Measurements from ENCODE around the gene AJM1. TPM values are rescaled to one million over a fixed set of nuclear protein-coding genes. Genes with fewer than 3 reads are reported as not detected.
"Not testable (repeated sequence)": the region's sequence is repeated elsewhere in the genome, so short reads cannot be mapped to it uniquely, and the experiment has no call there.

Gene AJM1
- total RNA-seq, 1 donor, result 0.73 TPM

DNA sequence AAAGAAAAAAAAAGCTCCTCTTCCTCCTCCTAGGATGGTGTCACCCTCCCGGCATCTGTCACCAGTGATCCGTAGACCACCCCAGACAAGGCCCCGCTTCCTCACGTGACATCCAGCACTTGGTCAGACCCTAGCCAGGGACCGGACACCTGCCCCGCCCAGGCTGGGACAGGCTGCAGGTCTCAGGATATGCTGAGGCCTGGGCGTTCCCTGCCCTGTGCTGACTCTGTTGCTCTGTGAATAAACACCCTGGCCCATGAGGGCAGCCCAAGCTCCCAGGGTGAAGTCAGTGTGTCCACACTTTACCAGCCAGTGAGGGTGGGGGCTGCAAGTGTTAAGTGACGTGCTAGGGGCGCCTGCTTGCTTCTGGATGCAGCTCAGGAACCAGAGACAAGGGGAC, 18.3 kb downstream of the AJM1 start:
- Histone ChIP-seq H3K4me1 (ENCODE audit: insufficient read depth, low read length) (peaks cover 14% of the 10 kb centered on the region), H3K4me3 (ENCODE audit: low read length) (no peak overlapping the region), H3K27me3 (ENCODE audit: insufficient read depth, low read length) (no peaks in the 10 kb centered on the region), H3K9me3 (ENCODE audit: low read depth, low read length) (no peaks in the 10 kb centered on the region)

DNA sequence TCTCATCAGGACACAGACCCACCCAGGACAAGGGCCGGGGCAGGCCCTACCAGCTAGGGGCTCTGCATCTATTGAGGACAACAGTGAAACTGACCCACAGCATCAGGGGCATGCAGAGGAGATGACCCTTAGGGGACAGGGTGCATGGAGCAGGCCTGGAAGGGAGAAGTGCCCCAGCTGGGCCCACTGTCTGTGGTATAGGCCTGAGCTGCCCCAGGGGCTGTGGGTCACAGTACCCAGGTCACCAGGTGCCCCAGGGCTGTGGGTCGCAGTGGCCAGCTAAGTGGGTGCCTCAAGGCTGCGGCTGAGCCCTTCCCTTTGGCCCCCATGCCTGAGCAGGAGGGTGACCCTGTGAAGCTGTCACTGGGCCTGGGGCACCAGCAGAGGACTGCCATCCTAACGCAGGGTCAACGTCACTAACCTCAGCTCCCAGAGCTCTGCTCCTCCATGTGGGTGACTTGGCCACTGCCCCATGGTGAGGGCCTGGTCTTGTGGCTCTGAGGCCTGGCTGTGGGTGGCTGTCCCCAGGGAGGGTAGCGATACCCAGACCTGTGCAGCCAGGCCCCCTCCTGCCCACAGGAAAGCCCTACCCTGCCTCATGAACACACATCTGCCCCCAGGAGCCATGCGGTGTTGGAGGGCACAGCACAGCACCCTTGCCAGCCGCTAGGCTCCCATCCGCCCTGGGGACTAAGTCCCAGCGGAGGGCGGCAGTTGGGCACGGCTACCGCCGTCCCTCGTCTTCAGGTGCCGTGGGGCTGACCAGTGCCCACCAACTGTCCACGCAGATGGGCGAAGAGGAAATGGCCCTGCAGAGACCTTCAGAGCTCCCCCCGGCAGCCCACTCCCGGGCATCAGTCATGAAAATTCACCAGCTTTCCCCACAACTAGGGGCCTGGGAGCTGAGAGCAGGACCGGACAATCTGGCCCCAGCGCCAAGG, 18.9 kb downstream of the AJM1 start:
- H3K9me3 ChIP-seq (ENCODE audit: low read depth, low read length), result no peaks in the 10 kb centered on the region
- peaks cover 14% of the 10 kb centered on the region for H3K4me1 ChIP-seq (ENCODE audit: insufficient read depth, low read length)
- no peak overlapping the region for H3K4me3 ChIP-seq (ENCODE audit: low read length)
- H3K27me3 ChIP-seq (ENCODE audit: insufficient read depth, low read length), result no peaks in the 10 kb centered on the region

DNA sequence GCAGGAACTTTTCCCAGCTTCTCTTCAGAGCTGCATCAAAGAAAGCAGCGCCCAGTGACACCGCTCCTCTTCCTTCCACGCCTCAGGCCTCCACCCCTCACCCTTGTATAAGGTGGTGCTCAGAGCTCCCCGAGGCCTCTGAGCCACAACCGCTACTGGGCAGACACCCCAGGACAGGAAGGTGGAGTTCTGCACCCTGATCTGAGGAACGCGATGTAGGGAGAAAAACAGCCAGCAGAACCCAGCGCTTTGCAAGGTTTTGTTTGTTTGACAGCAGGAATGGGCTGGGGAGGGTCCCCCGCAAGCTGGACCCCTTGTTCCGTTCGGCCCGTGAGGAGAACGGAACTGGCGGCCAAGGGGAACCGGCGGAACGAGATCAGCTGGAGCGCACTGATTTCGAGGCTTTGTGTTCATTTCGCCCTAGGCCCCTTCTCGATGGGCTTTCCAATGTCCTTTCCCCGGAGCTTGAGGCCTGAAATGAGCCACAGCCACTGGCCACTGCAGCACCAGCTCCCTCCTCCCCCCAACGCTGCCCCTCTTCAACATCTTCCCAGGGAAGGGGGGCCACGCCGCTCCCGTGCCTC, 19.7 kb downstream of the AJM1 start:
- Histone ChIP-seq H3K4me1 (ENCODE audit: insufficient read depth, low read length) (peaks cover 18% of the 10 kb centered on the region), H3K4me3 (ENCODE audit: low read length) (no peak overlapping the region), H3K27me3 (ENCODE audit: insufficient read depth, low read length) (no peaks in the 10 kb centered on the region), H3K9me3 (ENCODE audit: low read depth, low read length) (no peaks in the 10 kb centered on the region)

DNA sequence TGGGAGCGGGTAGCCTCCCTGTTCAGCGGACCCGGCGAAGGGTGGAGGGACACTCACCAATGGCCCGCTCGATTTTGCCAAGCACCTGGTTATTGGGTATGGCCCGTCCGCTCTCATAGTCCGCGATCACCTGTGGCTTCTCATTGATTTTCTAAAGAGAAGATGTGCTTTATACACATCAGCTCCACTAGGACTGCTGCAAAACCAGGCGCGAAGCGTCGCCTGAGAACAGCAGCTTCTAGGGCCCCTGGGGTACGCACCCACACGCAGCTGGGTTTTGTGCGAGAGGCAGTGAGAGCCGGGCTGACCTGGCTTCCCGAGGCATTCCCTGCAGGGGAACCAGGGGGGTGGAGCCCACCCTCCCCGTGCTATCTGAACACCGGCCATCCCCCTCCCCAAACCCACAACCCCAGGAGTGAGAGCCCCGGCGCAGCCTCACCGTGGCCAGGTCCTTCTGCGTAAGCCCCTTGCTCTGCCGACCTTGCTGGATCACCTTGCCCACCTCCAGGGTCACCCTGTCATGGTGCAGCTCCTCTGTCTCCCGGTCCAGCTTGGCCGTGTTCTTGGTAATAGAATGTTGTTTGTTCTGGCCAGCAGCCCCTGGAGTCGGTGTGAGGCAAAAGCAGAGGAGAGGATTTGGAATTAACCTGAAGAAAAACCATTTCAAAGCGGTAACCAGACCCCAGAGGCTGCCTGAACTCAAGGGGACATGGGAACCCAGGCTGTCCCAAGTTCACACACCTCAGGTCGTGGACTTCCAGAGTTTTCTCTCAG, 20.8 kb downstream of the AJM1 start:
- H3K4me1 ChIP-seq (ENCODE audit: insufficient read depth, low read length), result peaks cover 20% of the 10 kb centered on the region
- no peaks in the 10 kb centered on the region for H3K9me3 ChIP-seq (ENCODE audit: low read depth, low read length)
- H3K4me3 ChIP-seq (ENCODE audit: low read length), result no peak overlapping the region
- H3K27me3 ChIP-seq (ENCODE audit: insufficient read depth, low read length), result no peaks in the 10 kb centered on the region

DNA sequence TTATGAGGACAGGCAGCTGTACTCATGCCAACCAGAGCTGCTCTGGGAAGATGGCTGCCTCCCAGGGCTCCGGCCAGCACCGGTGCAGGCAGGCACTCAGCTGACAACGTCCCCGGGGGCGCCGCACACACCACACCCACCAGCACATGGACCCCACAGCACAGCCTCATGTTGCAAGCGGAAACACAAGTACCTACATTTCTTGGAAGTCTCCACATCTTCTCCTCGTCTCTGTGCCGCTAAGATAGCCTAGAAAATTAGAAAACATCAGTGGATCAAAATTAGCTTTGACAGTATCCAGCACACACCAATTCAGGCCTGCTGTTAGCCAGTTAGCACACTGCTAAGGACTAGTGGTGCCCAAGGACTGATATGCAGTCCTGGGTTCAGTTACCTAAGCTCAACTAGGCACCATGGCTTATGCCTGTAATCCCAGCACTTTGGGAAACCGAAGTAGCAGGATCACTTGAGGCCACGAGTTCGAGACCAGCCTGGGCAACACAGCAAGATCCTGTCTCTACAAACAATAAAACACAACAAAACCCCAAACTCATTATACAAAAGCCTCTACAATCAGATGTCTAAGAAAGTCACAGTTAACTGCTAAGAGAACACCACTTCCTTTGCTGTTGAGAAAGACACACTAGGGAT, 21.5 kb downstream of the AJM1 start:
- no peaks in the 10 kb centered on the region for H3K9me3 ChIP-seq (ENCODE audit: low read depth, low read length)
- no peak overlapping the region for H3K4me3 ChIP-seq (ENCODE audit: low read length)
- H3K4me1 ChIP-seq (ENCODE audit: insufficient read depth, low read length), result peaks cover 20% of the 10 kb centered on the region
- no peaks in the 10 kb centered on the region for H3K27me3 ChIP-seq (ENCODE audit: insufficient read depth, low read length)

DNA sequence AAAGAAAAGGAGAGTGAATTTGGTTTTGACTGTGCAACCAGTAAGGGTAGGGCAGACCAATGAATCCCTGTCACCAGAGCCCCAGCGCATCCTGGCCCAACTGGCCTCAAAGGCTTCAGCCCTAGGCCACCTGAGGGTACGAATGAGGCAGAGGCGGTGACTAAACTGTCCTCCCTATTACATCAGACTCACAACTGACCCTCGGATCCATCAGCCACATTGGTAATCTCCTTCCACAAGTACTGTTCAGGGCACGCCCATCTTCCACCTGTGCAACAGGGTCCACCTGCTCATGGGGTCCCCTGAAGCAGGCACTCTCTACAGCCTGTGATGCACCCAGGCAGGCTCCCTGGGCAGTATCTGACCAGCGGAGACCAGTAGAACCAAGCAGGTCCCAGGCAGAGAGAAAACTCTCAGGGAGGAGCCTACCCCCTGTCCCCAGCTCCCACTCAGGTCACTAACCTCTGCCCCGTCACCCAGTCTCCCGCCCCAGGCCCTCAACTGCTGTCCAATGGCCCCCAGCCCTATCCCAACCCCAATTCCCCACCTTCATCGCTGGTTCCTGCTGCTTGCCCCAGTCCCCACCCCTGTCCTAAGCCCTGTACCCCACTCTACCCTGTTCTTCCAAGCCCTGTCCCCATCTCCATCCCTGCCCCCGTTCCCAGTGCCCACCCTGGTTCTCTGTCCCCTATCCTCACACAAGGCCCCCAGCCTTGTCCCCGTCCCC, 22.9 kb downstream of the AJM1 start:
- Histone ChIP-seq H3K27me3 (ENCODE audit: insufficient read depth, low read length) (no peaks in the 10 kb centered on the region), H3K9me3 (ENCODE audit: low read depth, low read length) (no peaks in the 10 kb centered on the region), H3K4me1 (ENCODE audit: insufficient read depth, low read length) (peaks cover 20% of the 10 kb centered on the region), H3K4me3 (ENCODE audit: low read length) (no peak overlapping the region)

DNA sequence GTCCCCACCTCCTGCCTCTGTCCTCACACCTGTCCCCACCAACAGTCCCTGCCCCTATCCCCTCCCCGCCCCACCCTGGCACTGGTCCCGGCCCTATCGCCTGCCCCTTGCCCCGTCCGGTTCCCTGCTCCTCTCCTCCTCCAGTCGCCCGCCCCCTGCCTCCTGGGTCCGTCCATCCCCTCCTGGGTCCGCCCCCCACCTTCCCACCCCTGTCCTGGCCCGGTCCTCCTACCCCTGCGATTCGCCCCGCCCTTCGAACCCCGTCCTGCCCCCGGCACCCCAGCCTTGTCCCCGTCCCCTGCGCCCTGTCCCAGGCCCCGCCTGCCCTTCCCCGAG, 23.5 kb downstream of the AJM1 start:
- Histone ChIP-seq H3K9me3 (ENCODE audit: low read depth, low read length) (no peaks in the 10 kb centered on the region), H3K27me3 (ENCODE audit: insufficient read depth, low read length) (no peaks in the 10 kb centered on the region), H3K4me3 (ENCODE audit: low read length) (peak overlapping the region; percentile 56), H3K4me1 (ENCODE audit: insufficient read depth, low read length) (peaks cover 20% of the 10 kb centered on the region)

DNA sequence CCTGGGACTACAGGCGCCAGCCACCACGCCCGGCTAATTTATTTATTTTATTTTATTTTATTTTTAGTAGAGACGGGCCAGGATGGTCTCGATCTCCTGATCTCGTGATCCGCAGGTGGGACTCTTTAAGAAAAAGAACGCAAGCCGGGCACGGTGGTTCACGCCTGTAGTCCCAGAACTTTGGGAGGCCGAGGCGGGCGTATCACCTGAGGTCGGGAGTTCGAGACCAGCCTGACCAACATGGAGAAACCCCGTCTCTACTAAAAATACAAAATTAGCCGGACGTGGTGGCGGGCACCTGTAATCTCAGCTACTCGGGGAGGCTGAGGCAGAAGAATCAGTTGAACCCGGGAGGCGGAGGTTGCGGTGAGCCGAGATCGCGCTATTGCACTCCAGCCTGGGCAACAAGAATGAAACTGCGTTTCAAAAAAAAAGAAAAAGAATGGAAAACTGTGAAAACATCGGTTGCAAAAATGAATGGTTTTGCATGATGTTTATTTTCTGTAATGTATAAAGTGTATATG, 24.7 kb downstream of the AJM1 start:
- peaks cover 20% of the 10 kb centered on the region for H3K4me1 ChIP-seq (ENCODE audit: insufficient read depth, low read length)
- not testable (repeated sequence) for H3K9me3 ChIP-seq (ENCODE audit: low read depth, low read length); H3K27me3 ChIP-seq (ENCODE audit: insufficient read depth, low read length)
- peak overlapping the region; percentile 56 for H3K4me3 ChIP-seq (ENCODE audit: low read length)

DNA sequence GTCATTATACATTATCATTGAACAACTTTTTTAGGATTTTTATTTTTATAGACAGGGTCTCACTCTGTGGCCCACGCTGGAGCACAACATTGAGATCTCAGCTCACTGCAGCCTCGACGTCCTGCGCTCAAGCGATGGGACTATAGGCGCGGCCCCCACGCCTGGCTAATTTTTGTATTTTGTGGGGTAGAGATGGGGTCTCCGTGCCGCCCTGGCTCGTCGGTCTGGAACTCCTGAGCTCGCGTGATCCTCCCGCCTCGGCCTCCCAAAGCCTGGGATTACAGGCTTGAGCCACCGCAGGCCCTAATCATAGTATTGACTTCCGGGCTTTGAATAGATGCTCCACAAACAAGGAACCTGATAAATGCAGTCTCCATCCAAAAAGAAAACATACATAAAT, 25.2 kb downstream of the AJM1 start:
- H3K4me1 ChIP-seq (ENCODE audit: insufficient read depth, low read length), result peaks cover 20% of the 10 kb centered on the region
- H3K4me3 ChIP-seq (ENCODE audit: low read length), result no peak overlapping the region
- H3K27me3 ChIP-seq (ENCODE audit: insufficient read depth, low read length), result no peaks in the 10 kb centered on the region
- no peaks in the 10 kb centered on the region for H3K9me3 ChIP-seq (ENCODE audit: low read depth, low read length)

DNA sequence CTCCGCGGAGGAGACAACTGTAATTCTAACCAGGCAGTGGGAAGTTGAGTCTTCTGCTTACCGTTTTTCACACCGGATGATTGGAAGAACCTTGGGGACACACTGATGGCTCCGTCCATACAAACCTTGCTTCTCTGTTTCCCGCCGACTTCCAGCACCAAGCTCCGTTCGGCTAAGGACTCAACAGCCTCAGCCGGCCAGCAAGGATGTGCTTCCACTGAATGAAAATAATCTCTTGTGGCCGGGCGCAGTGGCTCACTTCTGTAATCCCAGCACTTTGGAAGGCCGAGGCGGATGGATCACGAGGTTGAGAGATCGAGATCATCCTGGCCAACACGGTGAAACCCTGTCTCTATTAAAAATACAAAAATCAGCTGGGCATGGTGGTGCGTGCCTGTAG, 25.6 kb downstream of the AJM1 start:
- peaks cover 20% of the 10 kb centered on the region for H3K4me1 ChIP-seq (ENCODE audit: insufficient read depth, low read length)
- H3K9me3 ChIP-seq (ENCODE audit: low read depth, low read length), result no peaks in the 10 kb centered on the region

DNA sequence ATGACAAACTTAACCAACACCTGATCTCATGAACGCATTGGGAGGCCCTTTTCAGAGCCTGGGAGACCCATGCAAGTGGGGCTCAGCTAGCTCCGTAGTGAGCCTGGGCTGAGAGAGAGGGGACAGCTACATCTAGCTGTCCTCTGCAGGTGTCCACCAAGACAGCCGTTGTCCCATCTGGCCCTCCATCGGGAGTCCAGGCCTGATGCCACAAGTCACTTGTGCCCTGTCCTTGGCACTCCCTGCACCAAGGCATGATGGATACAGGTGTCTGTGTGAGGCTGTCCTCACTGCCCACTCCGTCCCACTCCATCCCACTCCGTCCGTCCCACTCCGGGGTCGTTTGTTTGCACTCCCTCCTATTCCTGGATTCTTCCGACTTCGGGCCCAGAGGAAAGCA, 26.4 kb downstream of the AJM1 start:
- Histone ChIP-seq H3K4me1 (ENCODE audit: insufficient read depth, low read length) (peaks cover 20% of the 10 kb centered on the region), H3K27me3 (ENCODE audit: insufficient read depth, low read length) (no peaks in the 10 kb centered on the region), H3K9me3 (ENCODE audit: low read depth, low read length) (no peaks in the 10 kb centered on the region), H3K4me3 (ENCODE audit: low read length) (no peak overlapping the region)

More for the DNA sequence above, 25.6 kb downstream of the AJM1 start:
- Histone ChIP-seq H3K27me3 (ENCODE audit: insufficient read depth, low read length) (no peaks in the 10 kb centered on the region), H3K4me3 (ENCODE audit: low read length) (no peak overlapping the region)

DNA sequence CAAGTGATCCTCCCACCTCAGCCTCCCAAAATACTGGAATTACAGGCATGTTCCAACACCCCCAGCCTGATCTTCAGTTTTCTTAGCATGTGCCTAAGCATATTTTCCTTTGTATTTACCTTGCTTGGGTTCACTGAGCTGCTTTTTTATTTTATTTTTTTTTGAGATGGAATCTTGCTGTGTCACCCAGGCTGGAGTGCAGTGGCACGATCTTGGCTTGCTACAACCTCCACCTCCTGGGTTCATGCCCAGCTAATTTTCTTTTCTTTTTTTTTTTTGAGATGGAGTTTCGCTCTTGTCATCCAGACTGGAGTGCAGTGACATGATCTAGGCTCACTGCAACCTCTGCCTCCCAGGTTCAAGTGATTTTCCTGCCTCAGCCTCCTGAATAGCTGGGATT, 27.3 kb downstream of the AJM1 start:
- H3K4me1 ChIP-seq (ENCODE audit: insufficient read depth, low read length), result peaks cover 15% of the 10 kb centered on the region
- H3K4me3 ChIP-seq (ENCODE audit: low read length); H3K9me3 ChIP-seq (ENCODE audit: low read depth, low read length); H3K27me3 ChIP-seq (ENCODE audit: insufficient read depth, low read length): not testable (repeated sequence)

DNA sequence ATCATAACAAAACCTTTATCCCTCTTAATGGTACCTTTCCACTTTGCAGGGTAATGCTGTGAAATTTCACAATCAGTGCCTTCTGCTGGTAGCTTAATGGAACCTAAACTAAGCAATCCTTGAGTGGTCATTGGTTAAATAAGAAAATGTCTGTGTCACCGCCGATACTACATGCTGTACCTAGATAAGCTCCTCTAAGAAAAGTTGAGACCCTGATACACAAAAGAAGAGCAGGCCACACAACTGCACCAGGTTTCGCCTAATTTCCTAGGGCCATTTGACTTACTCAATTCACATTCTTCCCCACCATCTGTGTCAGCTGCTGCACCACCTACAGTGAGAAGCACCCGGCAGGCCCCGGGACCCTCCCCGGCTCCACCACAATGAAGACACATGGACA, 32.9 kb downstream of the AJM1 start:
- no peak overlapping the region for H3K4me3 ChIP-seq (ENCODE audit: low read length)

DNA sequence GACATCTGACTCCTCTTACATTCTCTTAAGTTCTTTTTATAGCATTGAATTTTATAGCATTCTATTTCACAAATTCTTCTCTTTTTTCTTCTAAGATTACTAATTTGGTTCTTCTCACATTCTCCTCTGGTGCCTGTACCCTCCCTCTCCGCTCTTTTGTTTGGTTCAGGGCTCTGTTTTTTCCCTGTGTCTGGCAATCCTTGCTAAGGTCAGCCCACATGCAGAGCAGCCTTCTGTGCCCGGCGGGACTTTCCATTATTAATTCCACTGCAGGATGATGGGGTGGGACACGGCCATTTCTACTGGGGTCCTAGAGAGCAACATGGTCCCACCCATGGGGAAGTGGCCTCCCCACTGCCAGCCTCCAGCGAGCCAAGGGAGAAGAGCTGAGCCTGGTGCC, 34.2 kb downstream of the AJM1 start:
- H3K4me3 ChIP-seq (ENCODE audit: low read length), result no peak overlapping the region
- peaks cover 3% of the 10 kb centered on the region for H3K4me1 ChIP-seq (ENCODE audit: insufficient read depth, low read length)
- H3K9me3 ChIP-seq (ENCODE audit: low read depth, low read length), result no peaks in the 10 kb centered on the region
- no peaks in the 10 kb centered on the region for H3K27me3 ChIP-seq (ENCODE audit: insufficient read depth, low read length)

More for the DNA sequence above, 32.9 kb downstream of the AJM1 start:
- H3K9me3 ChIP-seq (ENCODE audit: low read depth, low read length), result no peaks in the 10 kb centered on the region
- no peaks in the 10 kb centered on the region for H3K27me3 ChIP-seq (ENCODE audit: insufficient read depth, low read length)
- H3K4me1 ChIP-seq (ENCODE audit: insufficient read depth, low read length), result no peaks in the 10 kb centered on the region

All from mononuclear cell (primary cell).